Stimulated activated CD8-positive, alpha-beta memory T cell treated with anti-CD3 and anti-CD28 coated beads, Interleukin-12 subunit alpha, Interleukin-12 subunit beta, amount 100 ng/mL, for 4 hours (primary cell): ENCODE data around the gene COX18.

Experiments
- DNase-seq: peaks from one replicate; pipeline ENCODE4 v3.0.0-alpha.2; 2020; ENCODE audit warnings: low read depth

The COX18 gene

DNA sequence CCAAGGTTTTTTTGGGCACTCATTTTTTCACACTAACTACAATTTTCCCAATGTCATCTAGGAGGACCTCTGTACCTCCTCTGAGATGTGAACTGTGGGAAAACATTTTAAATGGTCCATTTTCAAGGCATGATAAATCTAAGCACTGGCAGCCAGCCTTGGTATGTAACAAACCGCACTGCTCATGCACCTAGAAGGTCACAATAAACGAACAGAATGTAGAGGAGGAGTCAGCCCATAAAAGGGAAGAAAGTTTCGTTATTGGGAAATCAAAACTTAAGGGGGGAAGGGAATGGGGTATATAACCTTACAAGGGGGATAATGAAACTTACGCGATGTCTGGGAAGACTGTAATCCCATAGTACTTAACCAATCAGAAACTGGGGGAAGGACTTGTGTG, 16.4 kb downstream of the COX18 start:
- DNase-seq = no peak

DNA sequence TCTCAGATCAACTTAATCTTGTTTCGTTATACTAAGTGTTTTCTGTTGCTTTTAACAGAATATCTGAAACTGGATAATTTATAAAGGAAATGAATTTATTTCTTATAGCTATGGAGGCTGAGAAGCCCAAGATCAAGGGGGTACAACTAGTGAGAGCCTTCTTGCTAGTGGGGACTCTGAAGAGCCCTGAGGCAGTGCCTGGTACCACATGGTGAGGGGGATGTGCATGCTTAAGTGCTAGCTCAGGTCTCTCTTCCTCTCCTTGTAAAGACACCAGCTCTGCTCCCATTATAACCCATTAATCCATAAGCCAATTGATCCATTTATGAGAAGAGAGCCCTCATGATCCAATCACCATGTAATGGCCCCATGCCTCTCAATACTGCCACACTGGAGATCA, 17.9 kb downstream of the COX18 start:
- no peak for DNase-seq

DNA sequence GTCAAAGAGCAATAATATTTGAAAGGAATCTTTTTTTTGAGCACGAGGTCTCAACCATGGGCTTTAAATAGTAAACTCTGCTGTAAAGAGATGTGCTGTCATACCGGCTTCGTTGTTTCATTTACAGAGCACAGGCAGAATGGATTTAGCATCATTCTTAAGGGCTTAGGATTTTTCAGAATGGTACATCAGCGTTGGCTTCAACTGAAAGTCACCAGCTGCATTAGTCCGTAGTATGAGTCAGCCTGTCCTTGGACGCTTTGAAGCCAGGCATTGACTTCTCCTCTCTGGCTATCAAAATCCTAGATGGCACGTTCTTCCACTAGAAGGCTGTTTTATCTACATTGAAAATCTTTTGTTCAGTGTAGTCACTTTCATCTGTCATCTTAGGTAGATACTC, 23.6 kb downstream of the COX18 start:
- DNase-seq = no peak

DNA sequence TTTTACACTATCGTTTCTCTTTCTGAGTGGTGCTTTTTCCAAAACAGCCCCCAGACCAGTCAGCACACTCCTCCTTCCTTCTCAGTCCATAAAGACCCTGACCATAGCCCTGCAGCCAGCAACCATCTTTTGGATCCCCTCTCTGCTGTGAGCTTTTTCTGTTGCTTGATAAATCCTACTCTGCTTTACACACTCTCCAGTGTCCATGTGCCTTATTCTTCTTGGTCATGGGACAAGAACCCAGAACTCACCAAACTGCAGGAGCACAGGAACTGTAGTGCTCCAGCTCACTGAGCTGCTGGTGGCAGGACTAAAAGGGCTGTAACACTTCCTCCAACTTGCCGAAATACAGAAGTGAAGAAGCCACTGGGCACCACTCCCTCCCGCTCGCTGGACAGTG, 32.5 kb downstream of the COX18 start:
- no peak for DNase-seq

DNA sequence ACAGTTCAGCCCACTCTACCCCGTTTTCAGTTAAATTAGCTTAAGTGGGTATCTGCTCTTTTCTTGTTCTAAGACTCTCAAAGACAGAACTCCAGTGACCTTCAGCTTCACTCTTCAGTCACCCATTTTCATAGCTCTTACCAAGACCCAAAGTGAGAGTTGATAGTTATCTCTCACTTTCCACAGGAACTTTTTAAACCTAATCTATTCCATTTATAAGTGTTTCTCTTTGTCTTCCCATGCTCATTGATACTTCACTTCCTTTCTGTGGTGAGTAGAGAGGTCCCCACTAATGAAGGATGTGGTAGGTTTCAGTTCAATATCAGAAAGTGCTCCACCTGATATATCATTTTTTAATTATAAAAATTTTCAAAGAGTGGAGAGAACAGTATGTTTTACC, 33.4 kb downstream of the COX18 start:
- no peak for DNase-seq

DNA sequence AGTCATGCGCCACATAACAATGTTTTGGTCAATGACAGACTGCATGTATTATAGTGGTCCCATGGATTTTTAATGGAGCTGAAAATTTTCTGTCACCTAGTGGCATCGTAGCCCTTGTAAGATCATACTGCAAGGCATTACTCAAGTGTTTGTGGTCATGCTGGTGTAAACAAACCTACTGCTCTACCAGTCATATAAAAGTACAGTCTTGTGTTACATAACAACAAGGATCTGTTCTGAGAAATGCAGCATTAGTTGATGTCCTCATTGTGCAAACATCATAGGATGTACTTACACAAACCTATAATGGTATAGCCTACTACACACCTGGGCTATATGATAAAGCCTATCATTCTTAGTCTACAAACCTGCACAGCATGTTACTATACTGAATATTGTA, 34.6 kb downstream of the COX18 start:
- no peak for DNase-seq

DNA sequence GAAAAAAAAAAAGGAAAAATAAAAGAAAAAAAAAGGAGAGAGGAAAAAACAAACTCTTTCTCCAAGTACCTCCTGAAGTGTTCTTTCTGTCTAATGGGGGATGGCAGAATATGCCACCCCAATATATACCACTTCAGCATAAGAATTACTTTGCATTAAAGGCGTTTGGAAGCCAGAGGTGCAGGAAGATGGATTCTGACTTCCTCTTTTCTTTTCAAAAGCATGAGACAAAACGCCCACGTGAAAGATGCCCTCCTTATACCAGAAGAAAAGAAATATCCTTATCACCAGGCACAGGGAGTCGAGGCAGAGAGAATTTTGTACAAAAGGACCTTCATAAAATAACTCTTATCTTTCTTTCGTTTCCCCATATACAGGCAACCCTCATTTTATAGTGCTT, 40.9 kb downstream of the COX18 start:
- no peak for DNase-seq

DNA sequence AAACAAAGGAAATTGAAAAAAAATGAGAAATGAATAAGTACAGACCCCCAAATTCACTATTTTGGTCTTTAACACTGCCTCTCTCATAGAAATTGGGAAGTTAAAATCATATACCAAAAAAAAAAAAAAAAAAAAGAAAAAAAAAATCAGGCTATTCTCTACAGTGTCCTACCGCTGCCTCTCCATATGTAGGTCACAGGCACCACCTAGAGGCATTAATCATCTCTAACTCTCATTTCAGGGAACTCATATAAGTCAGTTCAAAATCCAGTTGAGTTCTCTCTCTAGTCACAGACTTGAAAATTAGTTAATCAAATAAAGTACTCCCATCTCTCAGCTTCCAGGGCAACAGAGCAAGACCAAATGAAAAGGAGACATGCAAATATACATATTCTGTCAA, 47.9 kb downstream of the COX18 start:
- DNase-seq = no peak

DNA sequence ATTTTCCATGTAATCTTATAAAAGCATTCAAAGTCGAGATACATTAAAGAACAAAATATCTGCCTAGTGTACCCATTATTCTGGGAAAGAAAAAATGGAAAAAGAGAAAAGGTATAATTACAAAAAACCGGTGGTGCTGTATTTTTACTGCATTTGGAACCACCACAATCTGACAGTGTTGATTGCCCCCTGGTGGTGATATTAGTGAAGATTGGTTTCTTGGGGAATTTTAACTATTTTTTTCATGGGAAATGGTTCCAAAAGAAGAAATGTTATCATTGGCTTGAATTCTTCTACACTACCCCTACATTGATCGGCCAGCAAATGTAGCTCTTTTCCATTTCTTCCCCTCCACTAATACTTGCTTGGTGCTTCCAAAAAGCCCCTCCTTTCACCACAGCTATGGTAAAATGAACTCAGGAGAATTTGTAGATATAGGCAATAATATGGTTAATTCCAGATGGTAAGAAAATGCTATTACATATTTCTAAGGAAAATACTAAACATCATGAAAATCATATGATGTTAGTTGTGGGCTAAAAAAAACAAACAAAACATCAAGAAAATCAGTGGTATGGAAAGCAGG, 50.0 kb downstream of the COX18 start:
- DNase-seq = no peak

DNA sequence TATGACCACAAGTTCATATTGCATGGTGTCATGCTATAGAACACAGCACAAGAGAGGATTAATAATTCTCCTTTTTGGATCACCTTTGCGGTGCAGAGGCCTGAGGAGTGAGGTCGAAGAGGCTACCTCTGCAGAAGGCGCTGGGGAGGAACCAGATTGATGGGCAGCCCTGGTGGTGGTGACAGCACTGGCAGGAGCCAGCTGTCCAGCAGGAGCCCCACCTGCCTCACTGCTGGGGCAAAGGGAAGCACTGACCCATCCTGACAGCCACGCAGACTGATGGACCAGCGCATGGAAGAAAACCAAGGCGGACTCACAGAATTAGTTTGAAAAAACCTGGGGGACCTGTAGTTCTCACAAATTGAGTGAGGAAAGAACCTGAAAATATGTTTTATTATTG, 50.9 kb downstream of the COX18 start:
- DNase-seq = no peak

DNA sequence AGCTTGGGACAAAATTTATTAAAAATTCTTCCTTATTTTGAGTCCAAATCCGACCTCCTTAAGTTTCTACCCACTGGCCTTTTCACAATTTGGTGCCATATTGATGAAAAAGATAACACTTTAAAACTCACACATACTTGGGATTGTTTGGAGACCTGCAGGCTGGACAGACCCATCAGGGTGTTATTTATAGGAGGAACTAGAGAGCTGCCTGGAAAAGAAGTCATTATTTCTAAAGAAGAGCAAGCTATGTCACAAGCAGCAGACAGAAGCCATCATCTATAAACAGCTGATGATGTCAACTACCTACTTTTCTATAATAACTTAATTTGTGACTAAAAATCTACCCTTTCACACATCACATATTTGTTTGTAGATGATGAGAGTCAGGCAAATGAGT, 56.2 kb downstream of the COX18 start:
- DNase-seq = no peak

DNA sequence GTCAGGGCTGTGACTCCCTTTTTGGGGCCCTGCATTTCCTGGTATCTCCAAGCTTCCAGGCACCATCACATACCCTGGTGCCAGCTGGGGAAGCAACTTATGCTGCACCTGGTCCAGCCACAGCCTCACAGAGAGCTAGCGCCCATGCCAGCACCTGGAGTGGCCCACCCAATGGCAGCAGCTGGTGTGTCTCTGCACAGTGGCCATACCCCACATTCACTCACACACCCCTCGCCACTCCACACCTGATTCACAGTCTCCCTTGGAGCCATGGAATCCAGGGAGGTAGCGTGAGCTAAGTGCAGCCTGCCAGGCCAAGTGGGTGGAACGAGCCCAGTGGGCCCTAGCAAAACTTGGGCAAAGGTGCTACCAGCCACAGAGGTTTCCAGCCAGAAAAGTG, 56.8 kb downstream of the COX18 start:
- DNase-seq = no peak

DNA sequence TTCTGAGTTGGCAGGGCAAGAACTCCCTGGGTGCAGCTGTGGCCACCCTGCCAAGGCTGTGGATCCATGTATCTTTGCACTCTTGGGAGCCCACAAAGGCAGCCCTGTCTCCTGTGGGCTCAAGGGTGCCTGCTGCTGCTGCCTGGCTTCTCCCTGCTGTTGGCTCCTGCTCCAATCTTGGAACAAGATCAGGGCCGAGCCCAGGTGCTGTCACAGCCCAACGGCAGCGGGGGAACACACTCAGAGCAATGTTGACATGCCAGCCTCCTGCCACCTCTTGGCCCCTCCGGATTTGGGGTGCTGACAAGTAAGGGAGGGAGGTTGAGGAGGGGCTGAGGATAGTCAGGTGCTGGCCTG, 57.9 kb downstream of the COX18 start:
- DNase-seq = no peak

DNA sequence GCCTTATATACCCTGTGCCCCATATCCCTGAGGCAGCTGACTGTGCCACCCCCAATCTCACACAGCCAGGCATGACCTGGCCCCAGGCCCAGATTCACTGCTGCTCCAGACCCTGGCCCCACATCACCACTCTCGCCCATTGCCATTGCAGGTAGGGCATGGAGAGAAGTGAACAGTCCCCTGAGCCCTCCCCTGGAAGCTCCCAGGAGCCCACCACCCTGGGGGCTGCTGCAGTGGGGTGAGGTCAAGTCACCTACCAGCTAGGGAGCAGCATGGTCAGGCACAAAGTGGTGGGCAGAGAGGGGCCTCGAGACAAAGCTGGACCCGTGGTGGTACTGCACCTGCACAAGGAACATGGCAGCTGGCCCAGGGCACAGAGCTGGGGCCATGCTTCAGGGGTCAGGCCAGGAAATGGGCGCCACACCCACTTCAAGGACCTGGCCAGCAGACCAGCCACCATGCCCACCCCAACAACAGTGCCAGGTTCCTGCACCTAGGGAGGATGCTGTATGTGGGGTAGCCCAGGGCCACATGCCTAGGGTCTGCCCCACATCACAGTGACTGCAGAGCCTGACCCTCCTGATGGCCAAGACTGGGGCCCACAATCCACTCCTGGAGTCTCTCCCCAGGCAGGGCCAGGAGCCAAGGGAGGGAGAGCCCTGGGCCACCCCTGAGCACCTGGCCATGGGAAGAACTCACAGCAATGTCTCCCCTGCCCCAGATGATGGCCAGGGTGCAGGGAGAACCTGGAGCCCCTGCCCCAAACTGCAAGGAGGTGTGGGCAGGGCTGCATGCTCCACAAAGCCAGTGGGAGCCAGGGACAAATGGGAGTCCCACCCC, 58.5 kb downstream of the COX18 start:
- no peak for DNase-seq

DNA sequence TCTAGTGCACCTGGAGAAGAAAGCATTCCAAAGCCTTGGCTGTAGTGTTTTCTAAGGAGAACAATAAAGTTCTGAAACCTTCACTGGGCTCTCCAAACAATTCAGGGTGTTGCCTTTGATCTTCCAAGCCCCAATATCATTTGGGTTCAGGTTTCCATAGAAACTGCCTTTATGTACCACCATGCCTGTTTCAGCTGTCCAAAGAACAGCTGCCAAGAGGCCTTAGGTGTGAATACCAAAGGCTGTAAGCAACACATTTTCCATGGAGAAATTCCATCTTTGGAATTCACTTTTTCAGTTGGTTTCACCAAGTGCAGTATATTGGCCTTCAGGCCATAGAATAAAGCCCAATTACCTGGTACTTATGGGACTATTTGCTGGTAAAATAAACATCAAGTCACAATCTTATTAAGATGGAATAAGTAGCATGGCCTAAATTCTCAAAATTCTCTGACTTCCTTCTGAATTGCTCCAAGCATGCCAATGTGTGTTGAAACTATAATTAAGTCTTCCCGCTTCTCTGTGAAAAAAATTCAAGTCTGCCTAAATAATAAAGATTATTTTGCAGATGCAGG, 61.9 kb downstream of the COX18 start:
- DNase-seq = no peak

DNA sequence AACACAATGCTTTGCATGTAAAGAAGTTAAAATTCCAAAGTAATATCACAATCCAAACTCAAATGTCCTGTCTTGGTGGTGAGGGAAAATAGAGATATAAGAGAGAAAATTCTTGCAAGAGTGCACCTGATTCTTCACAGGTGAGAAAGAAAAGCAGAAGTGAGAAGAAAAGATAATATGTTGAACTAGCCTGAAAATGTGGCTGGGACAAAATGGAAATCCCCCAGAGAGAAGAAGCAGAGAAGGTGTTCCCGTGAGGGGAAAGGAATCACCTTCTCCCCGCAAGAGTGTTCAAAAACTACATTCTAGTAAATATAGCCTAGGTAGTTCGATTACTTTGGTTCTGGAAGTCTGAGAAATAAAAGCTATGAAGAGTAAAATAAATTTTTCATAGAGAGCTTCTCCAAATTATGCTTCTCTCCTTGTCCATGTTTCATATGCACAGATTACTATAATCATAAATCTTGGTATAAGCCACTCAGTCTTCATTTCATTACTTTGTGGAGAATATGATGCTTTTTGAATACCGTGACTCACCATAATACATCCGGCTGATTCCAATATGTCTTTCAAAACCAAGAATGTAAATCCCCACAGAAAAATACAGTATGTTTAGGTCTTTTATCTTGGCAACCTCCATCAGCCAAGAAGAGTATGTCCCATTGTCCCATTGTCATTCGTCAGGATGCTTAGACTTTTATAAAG, 63.1 kb downstream of the COX18 start:
- no peak for DNase-seq

DNA sequence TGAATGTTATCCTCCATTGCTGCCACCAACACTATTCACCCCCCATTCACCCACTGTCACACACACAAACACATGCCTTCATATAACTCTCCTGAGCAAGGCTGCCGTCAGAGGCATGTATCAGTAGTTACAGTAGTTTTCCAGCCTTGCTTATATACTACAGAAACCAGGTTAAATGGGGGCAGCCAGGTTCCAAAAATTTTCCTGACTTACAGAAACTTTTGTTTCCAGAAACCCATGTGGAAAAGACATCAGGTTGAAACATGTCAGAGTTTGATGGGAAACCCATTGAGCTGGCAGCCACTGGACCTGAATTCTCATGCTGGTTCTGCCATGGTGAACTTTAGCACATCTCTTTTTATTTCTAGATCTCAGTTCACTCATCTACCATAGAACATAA, 64.0 kb downstream of the COX18 start:
- no peak for DNase-seq
